Thoracic aorta (tissue), 2 donors: ENCODE data around the gene PSORS1C2. TPM values are rescaled to one million over a fixed set of nuclear protein-coding genes. Genes with fewer than 3 reads are reported as not detected.

ENCODE experiments used
- ATAC-seq: fragments of 150-250 bp; one replicate; pipeline ENCODE4 v1.8.0; 2017; ENCODE audit warnings: low read depth; ENCODE audit not compliant: insufficient number of reproducible peaks, low FRiP score
- DNase-seq: peaks from one replicate; pipeline ENCODE4 v3.0.0-alpha.2; 2020; ENCODE audit warnings: low spot score
- H3K27ac ChIP-seq, 2 donors: fragments of 200-600 bp; sonication (generic); 1 replicate in 1 of 2; 2 replicates in 1 of 2; pipeline ENCODE4 v1.5.1; 2016; ENCODE audit warnings: mild to moderate bottlenecking in 2 of 2, moderate library complexity in 2 of 2
- H3K27me3 ChIP-seq: fragments of 200-600 bp; sonication (generic); replicated peaks from 2 replicates; pipeline ENCODE4 v1.6.0; 2016; ENCODE audit warnings: mild to moderate bottlenecking; ENCODE audit not compliant: insufficient read depth
- H3K36me3 ChIP-seq: fragments of 200-600 bp; sonication (generic); one replicate; pipeline ENCODE4 v1.5.1; 2016
- H3K4me1 ChIP-seq, 2 donors: fragments of 200-600 bp; sonication (generic); 1 replicate in 1 of 2; 2 replicates in 1 of 2; pipeline versions ENCODE4 v1.5.1 to v1.6.0; 2016; ENCODE audit warnings: low read depth in 2 of 2, mild to moderate bottlenecking in 1 of 2; ENCODE audit not compliant: control insufficient read depth in 1 of 2
- H3K4me3 ChIP-seq: fragments of 200-600 bp; sonication (generic); 2 replicates; pipeline ENCODE4 v1.5.1; 2016; ENCODE audit warnings: mild to moderate bottlenecking
- H3K9me3 ChIP-seq: fragments of 200-600 bp; sonication (generic); 2 replicates; pipeline ENCODE4 v1.5.1; 2016
- CTCF ChIP-seq: fragments of 200-600 bp; sonication (generic); IDR thresholded peaks from one replicate; pipeline ENCODE4 v1.5.1; 2019; ENCODE audit warnings: antibody characterized with exemption
- total RNA-seq, 2 donors: library from RNA; depleted of rRNA; stranded (reverse); fragments of >200 nt; gene quantifications; one replicate each; pipeline versions ENCODE4 v1.1.0 to v1.2.3, GENCODE V29; 2016

The PSORS1C2 gene
- total RNA-seq, 2 donors from 2014 or later = not detected

DNA sequence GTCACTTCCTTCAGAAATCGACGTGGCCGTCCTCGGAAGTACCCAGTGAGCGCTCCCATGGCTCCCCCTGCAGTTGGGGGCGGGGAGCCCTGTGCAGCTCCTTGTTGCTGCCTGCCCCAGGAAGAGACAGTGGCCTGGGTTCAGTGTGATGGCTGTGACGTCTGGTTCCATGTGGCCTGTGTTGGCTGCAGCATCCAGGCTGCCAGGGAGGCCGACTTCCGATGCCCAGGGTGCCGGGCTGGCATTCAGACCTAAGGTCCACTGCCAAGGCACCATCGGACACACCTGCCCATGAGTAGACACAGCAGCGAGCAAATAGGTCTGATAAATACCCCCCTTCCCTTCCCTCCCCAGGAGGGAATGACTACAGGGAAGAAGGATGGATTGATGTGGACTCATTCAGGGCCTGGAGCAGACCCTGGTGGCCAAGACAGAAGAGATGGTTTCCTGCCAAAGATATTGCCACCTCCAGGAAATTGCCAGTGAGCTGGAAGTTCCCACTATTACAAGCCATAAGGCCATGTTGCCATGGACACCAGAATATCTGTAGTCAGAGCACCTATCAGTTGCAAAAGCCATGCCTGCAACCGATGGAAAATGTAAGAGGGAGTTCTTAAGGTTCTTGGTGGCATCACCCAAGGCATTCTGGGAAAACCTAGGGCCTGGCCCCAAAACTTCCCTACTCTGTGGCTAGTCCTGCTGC is 23.7 kb upstream of the PSORS1C2 start:
- ATAC-seq = no peak
- no peak for DNase-seq
- Histone ChIP-seq H3K9me3 (no peaks in the 10 kb centered on the region), H3K27ac (no peak overlapping the region), H3K4me3 (no peak overlapping the region), H3K4me1 (peaks cover under 1 to 13% of the 10 kb centered on the region in 2 donors), H3K27me3 (no peaks in the 10 kb centered on the region), H3K36me3 (peaks cover 5% of the 10 kb centered on the region)
- TF ChIP-seq CTCF = no peak

DNA sequence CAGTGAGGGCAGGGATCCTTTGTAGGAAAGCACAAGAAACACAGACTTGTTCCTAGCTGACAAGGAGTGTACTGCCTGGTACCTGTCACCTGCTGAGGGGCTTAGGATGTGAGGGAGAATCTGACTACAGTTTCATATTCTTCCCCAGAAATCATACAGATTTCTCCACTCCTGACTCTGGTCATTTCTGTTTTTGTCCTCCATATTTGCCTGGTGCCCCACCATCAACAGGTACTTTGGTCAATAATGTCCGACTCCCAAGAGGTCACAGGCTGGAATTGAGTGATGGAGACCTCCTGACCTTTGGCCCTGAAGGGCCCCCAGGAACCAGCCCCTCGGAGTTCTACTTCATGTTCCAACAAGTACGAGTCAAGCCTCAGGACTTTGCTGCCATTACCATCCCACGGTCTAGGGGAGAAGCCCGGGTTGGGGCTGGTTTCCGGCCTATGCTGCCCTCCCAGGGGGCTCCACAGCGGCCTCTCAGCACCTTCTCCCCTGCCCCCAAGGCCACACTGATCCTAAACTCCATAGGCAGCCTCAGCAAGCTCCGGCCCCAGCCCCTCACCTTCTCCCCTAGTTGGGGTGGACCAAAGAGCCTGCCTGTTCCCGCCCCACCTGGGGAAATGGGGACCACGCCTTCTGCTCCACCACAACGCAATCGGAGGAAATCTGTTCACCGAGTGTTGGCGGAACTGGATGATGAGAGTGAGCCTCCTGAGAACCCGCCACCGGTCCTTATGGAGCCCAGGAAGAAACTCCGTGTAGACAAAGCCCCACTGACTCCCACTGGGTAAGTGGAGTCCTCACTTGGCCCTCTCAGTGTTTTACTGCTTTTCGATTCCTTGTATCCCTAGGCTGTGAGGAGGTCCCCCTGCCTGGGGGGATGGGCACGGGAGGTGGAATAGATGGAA is 22.6 kb upstream of the PSORS1C2 start:
- Histone ChIP-seq H3K4me3 (no peak overlapping the region), H3K27me3 (no peaks in the 10 kb centered on the region), H3K36me3 (peaks cover 5% of the 10 kb centered on the region), H3K27ac (no peak overlapping the region), H3K4me1 (peaks cover 5 to 24% of the 10 kb centered on the region in 2 donors), H3K9me3 (no peaks in the 10 kb centered on the region)
- no peak for DNase-seq
- no peak for ATAC-seq
- TF ChIP-seq CTCF = no peak

DNA sequence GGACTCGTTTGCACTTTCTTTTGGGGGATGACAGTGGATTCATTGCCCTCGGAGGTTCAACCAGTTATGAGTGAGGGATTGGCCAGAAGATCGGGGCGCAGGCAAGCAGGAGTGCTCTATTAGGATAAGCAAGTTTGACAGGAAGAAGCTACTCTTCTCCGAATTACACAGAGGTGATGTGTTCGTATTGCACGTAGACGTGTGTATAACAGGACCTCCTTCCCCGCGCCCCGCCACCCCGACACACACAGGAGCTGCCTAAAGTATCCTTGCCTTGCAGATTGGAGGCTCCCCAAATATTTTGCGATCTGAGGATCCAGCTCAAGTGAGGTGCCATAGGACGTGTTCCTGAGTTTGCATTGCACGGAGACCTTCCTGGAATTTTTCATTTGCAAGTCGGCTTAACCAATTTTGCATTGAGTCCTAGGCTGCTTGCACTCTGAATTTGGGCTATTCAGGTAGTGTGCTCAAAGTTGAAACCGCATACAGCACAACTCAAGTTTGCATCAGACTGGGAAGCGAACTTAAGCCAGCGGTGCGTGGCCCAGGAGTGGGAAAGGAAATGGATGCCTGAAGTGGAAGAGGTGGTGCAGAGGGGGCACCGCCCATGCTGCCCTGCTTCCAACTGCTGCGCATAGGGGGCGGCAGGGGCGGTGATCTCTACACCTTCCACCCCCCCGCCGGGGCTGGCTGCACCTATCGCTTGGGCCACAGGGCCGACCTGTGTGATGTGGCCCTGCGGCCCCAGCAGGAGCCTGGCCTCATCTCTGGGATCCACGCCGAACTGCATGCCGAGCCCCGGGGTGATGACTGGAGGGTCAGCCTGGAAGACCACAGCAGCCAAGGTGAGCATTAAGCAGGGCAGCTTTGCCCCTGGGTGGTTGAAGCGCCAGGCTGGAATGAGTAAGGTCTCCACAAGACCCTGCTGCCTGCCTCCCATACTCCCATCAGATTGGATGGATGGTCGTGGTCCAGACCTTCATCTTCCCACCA is 20.3 kb upstream of the PSORS1C2 start:
- Histone ChIP-seq H3K4me1 (peaks cover 5 to 25% of the 10 kb centered on the region in 2 donors), H3K27ac (no peak overlapping the region), H3K36me3 (peaks cover 5% of the 10 kb centered on the region), H3K9me3 (no peaks in the 10 kb centered on the region), H3K27me3 (no peaks in the 10 kb centered on the region), H3K4me3 (peak overlapping the region; percentile 77)
- no peak for TF ChIP-seq CTCF
- ATAC-seq = no peak
- DNase-seq = no peak

GRCh38 chr6:31158140-31158862 is 19.4 kb upstream of the PSORS1C2 start, which contains the start of gene TCF19:
Gene TCF19 (plus strand): TSS chr6:31158589. CDS start chr6:31159470, 881 bp downstream.
- H3K36me3 ChIP-seq = peaks cover 5% of the 10 kb centered on the region
- H3K27me3 ChIP-seq = no peaks in the 10 kb centered on the region
- peak within 1 kb of the TSS in 1 of 2 donors; percentile 67 for H3K27ac ChIP-seq
- no peak for TF ChIP-seq CTCF
- DNase-seq (peak; percentile 97), ATAC-seq (peak; percentile 99)
- H3K4me1 ChIP-seq = peaks cover 5 to 25% of the 10 kb centered on the region in 2 donors
- H3K4me3 ChIP-seq = peak within 1 kb of the TSS; percentile 77
- no peaks in the 10 kb centered on the region for H3K9me3 ChIP-seq
